HCT116 (cell line): Measurements from ENCODE around the gene CLEC18A. TPM values are rescaled to one million over a fixed set of nuclear protein-coding genes. Genes with fewer than 3 reads are reported as not detected.

ENCODE experiments used
- ATAC-seq: fragments of 200-7000 bp; cut with Tn5 transposase; 2 replicates; pipeline ENCODE4 v1.9.1; 2020; ENCODE audit warnings: mild to moderate bottlenecking, moderate library complexity
- BruUV-seq: library from RNA; stranded (reverse); fragments of 400-500 nt; replicated peaks from 2 replicates; lab custom pipeline; 2021; lab: Mats Ljungman, UMichigan
- CTCF ChIA-PET: fragments of 300-600 bp; sonication (Branson Sonifier 250); formaldehyde crosslinking; loops from one replicate; lab custom pipeline; 2021; ENCODE audit warnings: antibody characterized with exemption; lab: Charles Lee
- POLR2A ChIA-PET: fragments of 300-600, 350-600 bp; sonication (Branson Sonifier 250); formaldehyde crosslinking; loops from one replicate; lab custom pipeline; 2021; ENCODE audit warnings: antibody characterized with exemption; lab: Charles Lee
- RAD21 ChIA-PET, 2 experiments: fragments of 300-600 bp; sonication (Branson Sonifier 250); formaldehyde crosslinking; loops; one replicate each; lab custom pipeline; 2023; ENCODE audit warnings: low total read pairs in 2 of 2; ENCODE audit not compliant: uncharacterized antibody in 2 of 2, unreplicated experiment in 2 of 2, low non-redundant PET in 1 of 2; lab: Charles Lee
- DNase-seq: peaks from one replicate; pipeline ENCODE4 v3.0.0-alpha.2; 2010; ENCODE audit warnings: low read depth, low spot score
- H2AFZ ChIP-seq: fragments of 200-600 bp; shearing (Covaris generic), sonication (generic); 2 replicates; pipeline ENCODE4 v1.6.1; 2017; ENCODE audit warnings: low read depth, mixed run types, mixed read lengths, antibody characterized with exemption, low read length; ENCODE audit not compliant: poor library complexity, severe bottlenecking
- H3K27ac ChIP-seq: 2 replicates; pipeline ENCODE4 v1.5.1; 2012; ENCODE audit warnings: low read depth, low read length
- H3K27me3 ChIP-seq: fragments of 200-600 bp; sonication (generic); 2 replicates; pipeline ENCODE4 v1.6.1; 2016; ENCODE audit warnings: mixed run types, low read length, mixed read lengths; ENCODE audit not compliant: insufficient read depth
- H3K36me3 ChIP-seq, 2 experiments: fragments of 200-500 bp in 1 of 2; fragments of 200-600 bp in 1 of 2; sonication (Bioruptor generic) in 1 of 2; sonication (generic) in 1 of 2; 2 replicates each; pipeline versions ENCODE4 v1.5.1 to v1.6.1; 2014 to 2016; ENCODE audit warnings: low read length in 2 of 2, inconsistent platforms in 1 of 2, mixed read lengths in 1 of 2, mixed run types in 1 of 2; ENCODE audit not compliant: insufficient read depth in 2 of 2, control insufficient read depth in 1 of 2
- H3K4me1 ChIP-seq, 2 experiments: fragments of 200-600 bp in 1 of 2; sonication (generic) in 1 of 2; 2 replicates each; pipeline versions ENCODE4 v1.5.1 to v1.6.1; 2012 to 2017; ENCODE audit warnings: low read length in 2 of 2, inconsistent platforms in 1 of 2, mild to moderate bottlenecking in 1 of 2, mixed read lengths in 1 of 2, mixed run types in 1 of 2, moderate library complexity in 1 of 2; ENCODE audit not compliant: insufficient read depth in 2 of 2, control insufficient read depth in 1 of 2
- H3K4me2 ChIP-seq: fragments of 200-600 bp; sonication (generic); 2 replicates; pipeline ENCODE4 v1.6.1; 2017; ENCODE audit warnings: mixed run types, low read length, mixed read lengths
- H3K4me3 ChIP-seq, 2 experiments: fragments of 200-600 bp in 1 of 2; sonication (generic) in 1 of 2; replicated peaks in 1 of 2; 2 replicates each; pipeline ENCODE4 v1.5.1; 2011 to 2016; ENCODE audit warnings: low read length in 2 of 2, control low read depth in 1 of 2, low read depth in 1 of 2, mild to moderate bottlenecking in 1 of 2, mixed read lengths in 1 of 2, mixed run types in 1 of 2
- H3K79me2 ChIP-seq: fragments of 200-600 bp; sonication (generic); 2 replicates; pipeline ENCODE4 v1.6.1; 2017; ENCODE audit warnings: mild to moderate bottlenecking, mixed run types, low read length, moderate library complexity, mixed read lengths; ENCODE audit not compliant: insufficient read depth
- H3K9ac ChIP-seq: fragments of 200-600 bp; sonication (generic); 2 replicates; pipeline ENCODE4 v1.6.1; 2016; ENCODE audit warnings: low read length, mixed read lengths
- H3K9me2 ChIP-seq: fragments of 200-600 bp; sonication (generic), shearing (Covaris generic); 2 replicates; pipeline ENCODE4 v1.6.1; 2017; ENCODE audit warnings: mixed run types, mild to moderate bottlenecking, moderate library complexity; ENCODE audit not compliant: insufficient read depth
- H3K9me3 ChIP-seq, 2 experiments: fragments of 200-500 bp in 1 of 2; fragments of 200-600 bp in 1 of 2; sonication (Bioruptor generic) in 1 of 2; sonication (generic) in 1 of 2; 2 replicates each; pipeline ENCODE4 v1.6.1; 2014 to 2017; ENCODE audit warnings: low read length in 2 of 2, mixed read lengths in 2 of 2, inconsistent platforms in 1 of 2, low read depth in 1 of 2, mild to moderate bottlenecking in 1 of 2, mixed run types in 1 of 2, moderate library complexity in 1 of 2; ENCODE audit not compliant: control insufficient read depth in 1 of 2, insufficient read depth in 1 of 2
- H4K20me1 ChIP-seq: fragments of 200-600 bp; sonication (generic), shearing (Covaris generic); 2 replicates; pipeline ENCODE4 v1.6.1; 2017; ENCODE audit warnings: mixed run types, mild to moderate bottlenecking, moderate library complexity; ENCODE audit not compliant: insufficient read depth
- CBX3 ChIP-seq: IDR thresholded peaks from 2 replicates; pipeline ENCODE4 v1.6.1; 2012; ENCODE audit warnings: low read depth
- CEBPB ChIP-seq: IDR thresholded peaks from 2 replicates; pipeline ENCODE4 v1.6.1; 2012; ENCODE audit warnings: low read depth
- CTCF ChIP-seq, 3 experiments: fragments of 200-600 bp in 1 of 3; sonication (generic) in 1 of 3; IDR thresholded peaks in 2 of 3; conservative IDR thresholded peaks in 1 of 3; 2 replicates each; pipeline ENCODE4 v1.5.1; 2012 to 2017; ENCODE audit warnings: low read depth in 2 of 3, low read length in 2 of 3, antibody characterized with exemption in 1 of 3, borderline replicate concordance in 1 of 3, control low read depth in 1 of 3, mild to moderate bottlenecking in 1 of 3, mixed read lengths in 1 of 3, mixed run types in 1 of 3, moderate library complexity in 1 of 3; ENCODE audit not compliant: insufficient read depth in 1 of 3
- EGR1 ChIP-seq: IDR thresholded peaks from 2 replicates; pipeline ENCODE4 v1.6.1; 2012; ENCODE audit warnings: low read depth
- ELF1 ChIP-seq: IDR thresholded peaks from 2 replicates; pipeline ENCODE4 v1.6.1; 2012; ENCODE audit warnings: low read depth, borderline replicate concordance
- EZH2 ChIP-seq: fragments of 200-600 bp; sonication (generic); IDR thresholded peaks from 2 replicates; pipeline ENCODE4 v1.6.1; 2017; ENCODE audit warnings: antibody characterized with exemption, mixed run types
- EZH2phosphoT487 ChIP-seq: fragments of 200-600 bp; IDR thresholded peaks from 2 replicates; pipeline ENCODE4 v1.6.1; 2018; ENCODE audit warnings: antibody characterized with exemption, borderline replicate concordance
- FOSL1 ChIP-seq: IDR thresholded peaks from 2 replicates; pipeline ENCODE4 v1.6.1; 2012; ENCODE audit warnings: low read depth
- JUND ChIP-seq: IDR thresholded peaks from 2 replicates; pipeline ENCODE4 v1.6.1; 2012
- MAX ChIP-seq: IDR thresholded peaks from 2 replicates; pipeline ENCODE4 v1.6.1; 2012
- POLR2A ChIP-seq: IDR thresholded peaks from 2 replicates; pipeline ENCODE4 v1.7.0; 2011; ENCODE audit warnings: borderline replicate concordance; ENCODE audit not compliant: insufficient read depth, insufficient read length; ENCODE audit errors: extremely low read depth
- POLR2AphosphoS5 ChIP-seq: IDR thresholded peaks from 2 replicates; pipeline ENCODE4 v1.6.1; 2011; ENCODE audit warnings: mild to moderate bottlenecking, low read depth, low read length, moderate library complexity
- RAD21 ChIP-seq: IDR thresholded peaks from 2 replicates; pipeline ENCODE4 v1.6.1; 2012; ENCODE audit warnings: low read depth, mild to moderate bottlenecking
- SRF ChIP-seq: IDR thresholded peaks from 2 replicates; pipeline ENCODE4 v1.6.1; 2012; ENCODE audit warnings: low read depth
- TCF7L2 ChIP-seq: IDR thresholded peaks from 2 replicates; pipeline ENCODE4 v1.7.0; 2011; ENCODE audit warnings: borderline replicate concordance, inconsistent platforms; ENCODE audit not compliant: insufficient read depth, insufficient read length; ENCODE audit errors: extremely low read depth
- YY1 ChIP-seq: IDR thresholded peaks from 2 replicates; pipeline ENCODE4 v1.6.1; 2011; ENCODE audit warnings: low read length, low read depth, moderate library complexity, mild to moderate bottlenecking; ENCODE audit not compliant: insufficient replicate concordance; ENCODE audit errors: extremely low read depth
- ZFX ChIP-seq: fragments of 450-650 bp; IDR thresholded peaks from 2 replicates; pipeline ENCODE4 v1.6.1; 2017
- intact Hi-C: fragments of 100-400 bp; cut with micrococcal nuclease; formaldehyde crosslinking; loops from 2 replicates; pipeline ENCODE4 v1.10.0; 2022
- total RNA-seq: library from RNA; stranded (reverse); gene quantifications from one replicate; pipeline ENCODE4 v1.2.1, GENCODE V29; 2021; ENCODE audit not compliant: unreplicated experiment
- TF ChIP-seq, protein P1 (sequence below): IDR thresholded peaks from 2 replicates; pipeline ENCODE4 v1.6.1; 2011; ENCODE audit warnings: mild to moderate bottlenecking, low read length, moderate library complexity; ENCODE audit not compliant: insufficient replicate concordance; ENCODE audit errors: extremely low read depth
- TF ChIP-seq, protein P2 (sequence below): IDR thresholded peaks from 2 replicates; pipeline ENCODE4 v1.6.1; 2012; ENCODE audit warnings: low read depth
- TF ChIP-seq, protein P3 (sequence below): IDR thresholded peaks from 2 replicates; pipeline ENCODE4 v1.6.1; 2012

Gene CLEC18A
- total RNA-seq, 1 experiment from 2014 or later = 1.0 TPM

DNA sequence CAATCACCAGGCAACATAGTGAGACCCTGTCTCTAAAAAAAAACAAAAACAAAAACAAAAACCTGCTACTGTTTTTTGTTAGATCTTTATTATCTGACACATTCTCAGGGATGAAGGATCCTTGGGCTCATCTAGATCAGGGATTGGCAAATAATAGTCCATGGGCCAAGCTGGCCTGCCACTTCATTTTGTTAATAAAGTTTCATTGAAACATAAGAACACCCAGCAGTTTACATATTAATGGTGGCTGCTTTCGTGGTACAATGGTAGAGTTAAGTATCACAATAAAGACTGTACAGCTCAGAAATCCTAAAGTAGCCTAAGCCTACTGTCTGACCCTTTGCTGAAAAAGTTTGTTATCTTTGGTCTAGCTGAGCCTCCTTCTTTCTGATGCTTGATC lies 32.9 kb upstream of the CLEC18A start:
- Histone ChIP-seq H3K79me2 (no peaks in the 10 kb centered on the region), H3K9me3 (no peaks in the 10 kb centered on the region), H3K9ac (no peak overlapping the region), H3K4me2 (peak overlapping the region; percentile 23; the same call in 1 of the 2 replicates), H3K27me3 (no peaks in the 10 kb centered on the region), H2AFZ (no peak overlapping the region), H3K36me3 (no peaks in the 10 kb centered on the region), H3K4me1 (peaks cover 0 to 11% of the 10 kb centered on the region in 2 experiments; a peak in 2 of 4 replicates), H3K27ac (no peak overlapping the region), H4K20me1 (no peaks in the 10 kb centered on the region), H3K4me3 (no peak overlapping the region), H3K9me2 (no peaks in the 10 kb centered on the region)
- no peak for ATAC-seq
- BruUV-seq = no TSS peak
- ChIA-PET CTCF (interaction anchor here (1.2 kb wide), 1 partner anchor 12 kb away, joined by 5 read pairs; no protein-coding TSS in a partner anchor), RAD21 (no interaction called here), POLR2A (no interaction called here)
- intact Hi-C loops = no loop called here
- TF ChIP-seq CTCF (IDR thresholded peaks at IDR 0.05 in 2 of 3, conservative IDR thresholded peaks at IDR 0.05 in 1 of 3; ENCODE audit: borderline replicate concordance in 1 of 3, insufficient read depth in 1 of 3, low read depth in 2 of 3, low read length in 2 of 3) = no peak
- no peak for TF ChIP-seq CBX3
- no peak for TF ChIP-seq MAX
- TF ChIP-seq TCF7L2 = no peak
- TF ChIP-seq, protein P1, sequence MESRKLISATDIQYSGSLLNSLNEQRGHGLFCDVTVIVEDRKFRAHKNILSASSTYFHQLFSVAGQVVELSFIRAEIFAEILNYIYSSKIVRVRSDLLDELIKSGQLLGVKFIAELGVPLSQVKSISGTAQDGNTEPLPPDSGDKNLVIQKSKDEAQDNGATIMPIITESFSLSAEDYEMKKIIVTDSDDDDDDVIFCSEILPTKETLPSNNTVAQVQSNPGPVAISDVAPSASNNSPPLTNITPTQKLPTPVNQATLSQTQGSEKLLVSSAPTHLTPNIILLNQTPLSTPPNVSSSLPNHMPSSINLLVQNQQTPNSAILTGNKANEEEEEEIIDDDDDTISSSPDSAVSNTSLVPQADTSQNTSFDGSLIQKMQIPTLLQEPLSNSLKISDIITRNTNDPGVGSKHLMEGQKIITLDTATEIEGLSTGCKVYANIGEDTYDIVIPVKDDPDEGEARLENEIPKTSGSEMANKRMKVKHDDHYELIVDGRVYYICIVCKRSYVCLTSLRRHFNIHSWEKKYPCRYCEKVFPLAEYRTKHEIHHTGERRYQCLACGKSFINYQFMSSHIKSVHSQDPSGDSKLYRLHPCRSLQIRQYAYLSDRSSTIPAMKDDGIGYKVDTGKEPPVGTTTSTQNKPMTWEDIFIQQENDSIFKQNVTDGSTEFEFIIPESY = no peak
- TF ChIP-seq ELF1 = no peak
- no peak for TF ChIP-seq JUND
- no peak for TF ChIP-seq EZH2
- TF ChIP-seq SRF = no peak
- TF ChIP-seq RAD21 = no peak
- no peak for TF ChIP-seq EZH2phosphoT487
- no peak for TF ChIP-seq YY1
- TF ChIP-seq, protein P2, sequence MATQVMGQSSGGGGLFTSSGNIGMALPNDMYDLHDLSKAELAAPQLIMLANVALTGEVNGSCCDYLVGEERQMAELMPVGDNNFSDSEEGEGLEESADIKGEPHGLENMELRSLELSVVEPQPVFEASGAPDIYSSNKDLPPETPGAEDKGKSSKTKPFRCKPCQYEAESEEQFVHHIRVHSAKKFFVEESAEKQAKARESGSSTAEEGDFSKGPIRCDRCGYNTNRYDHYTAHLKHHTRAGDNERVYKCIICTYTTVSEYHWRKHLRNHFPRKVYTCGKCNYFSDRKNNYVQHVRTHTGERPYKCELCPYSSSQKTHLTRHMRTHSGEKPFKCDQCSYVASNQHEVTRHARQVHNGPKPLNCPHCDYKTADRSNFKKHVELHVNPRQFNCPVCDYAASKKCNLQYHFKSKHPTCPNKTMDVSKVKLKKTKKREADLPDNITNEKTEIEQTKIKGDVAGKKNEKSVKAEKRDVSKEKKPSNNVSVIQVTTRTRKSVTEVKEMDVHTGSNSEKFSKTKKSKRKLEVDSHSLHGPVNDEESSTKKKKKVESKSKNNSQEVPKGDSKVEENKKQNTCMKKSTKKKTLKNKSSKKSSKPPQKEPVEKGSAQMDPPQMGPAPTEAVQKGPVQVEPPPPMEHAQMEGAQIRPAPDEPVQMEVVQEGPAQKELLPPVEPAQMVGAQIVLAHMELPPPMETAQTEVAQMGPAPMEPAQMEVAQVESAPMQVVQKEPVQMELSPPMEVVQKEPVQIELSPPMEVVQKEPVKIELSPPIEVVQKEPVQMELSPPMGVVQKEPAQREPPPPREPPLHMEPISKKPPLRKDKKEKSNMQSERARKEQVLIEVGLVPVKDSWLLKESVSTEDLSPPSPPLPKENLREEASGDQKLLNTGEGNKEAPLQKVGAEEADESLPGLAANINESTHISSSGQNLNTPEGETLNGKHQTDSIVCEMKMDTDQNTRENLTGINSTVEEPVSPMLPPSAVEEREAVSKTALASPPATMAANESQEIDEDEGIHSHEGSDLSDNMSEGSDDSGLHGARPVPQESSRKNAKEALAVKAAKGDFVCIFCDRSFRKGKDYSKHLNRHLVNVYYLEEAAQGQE = no peak
- no peak for TF ChIP-seq FOSL1
- TF ChIP-seq, protein P3, sequence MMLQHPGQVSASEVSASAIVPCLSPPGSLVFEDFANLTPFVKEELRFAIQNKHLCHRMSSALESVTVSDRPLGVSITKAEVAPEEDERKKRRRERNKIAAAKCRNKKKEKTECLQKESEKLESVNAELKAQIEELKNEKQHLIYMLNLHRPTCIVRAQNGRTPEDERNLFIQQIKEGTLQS = no peak
- TF ChIP-seq EGR1 = no peak
- no peak for TF ChIP-seq CEBPB
- no peak for TF ChIP-seq POLR2A
- no peak for TF ChIP-seq ZFX
- TF ChIP-seq POLR2AphosphoS5 = no peak
- no peak for DNase-seq
